ENCODE measurements around the gene NFIX.

DNA sequence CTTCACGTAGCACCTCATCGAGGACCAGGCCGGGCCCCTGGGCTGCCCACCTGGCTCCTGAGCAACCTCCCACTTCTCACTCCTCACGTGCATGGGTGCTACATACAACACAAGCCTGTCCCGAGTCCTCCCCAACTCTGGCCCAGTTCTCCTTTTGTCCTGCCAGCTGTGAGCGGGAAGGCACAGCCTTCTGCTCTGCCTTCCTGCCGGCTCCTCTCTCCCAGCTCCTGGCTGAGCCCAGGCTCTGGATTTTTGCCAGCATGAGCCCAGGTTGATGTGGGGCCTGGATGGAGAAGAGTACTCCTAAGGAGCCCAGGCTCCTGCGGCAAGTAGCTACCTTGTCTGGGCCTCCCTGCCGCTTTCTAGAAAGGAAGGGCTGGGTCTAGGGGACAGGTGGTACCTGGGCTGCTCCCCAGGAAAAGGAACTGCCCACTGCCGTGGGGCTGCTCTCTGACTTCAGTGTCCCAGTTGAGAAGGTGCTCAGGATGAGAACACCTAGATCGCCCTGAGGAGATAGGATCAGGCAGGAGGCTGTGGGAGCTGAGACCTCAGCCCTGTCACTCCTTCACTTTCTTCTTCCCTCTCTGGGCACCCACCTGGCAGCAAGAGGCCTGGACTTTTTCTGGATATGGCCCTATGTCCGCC lies 83.7 kb downstream of the NFIX start:
- TF ChIP-seq, protein P1, sequence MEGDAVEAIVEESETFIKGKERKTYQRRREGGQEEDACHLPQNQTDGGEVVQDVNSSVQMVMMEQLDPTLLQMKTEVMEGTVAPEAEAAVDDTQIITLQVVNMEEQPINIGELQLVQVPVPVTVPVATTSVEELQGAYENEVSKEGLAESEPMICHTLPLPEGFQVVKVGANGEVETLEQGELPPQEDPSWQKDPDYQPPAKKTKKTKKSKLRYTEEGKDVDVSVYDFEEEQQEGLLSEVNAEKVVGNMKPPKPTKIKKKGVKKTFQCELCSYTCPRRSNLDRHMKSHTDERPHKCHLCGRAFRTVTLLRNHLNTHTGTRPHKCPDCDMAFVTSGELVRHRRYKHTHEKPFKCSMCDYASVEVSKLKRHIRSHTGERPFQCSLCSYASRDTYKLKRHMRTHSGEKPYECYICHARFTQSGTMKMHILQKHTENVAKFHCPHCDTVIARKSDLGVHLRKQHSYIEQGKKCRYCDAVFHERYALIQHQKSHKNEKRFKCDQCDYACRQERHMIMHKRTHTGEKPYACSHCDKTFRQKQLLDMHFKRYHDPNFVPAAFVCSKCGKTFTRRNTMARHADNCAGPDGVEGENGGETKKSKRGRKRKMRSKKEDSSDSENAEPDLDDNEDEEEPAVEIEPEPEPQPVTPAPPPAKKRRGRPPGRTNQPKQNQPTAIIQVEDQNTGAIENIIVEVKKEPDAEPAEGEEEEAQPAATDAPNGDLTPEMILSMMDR (IDR thresholded peaks at IDR 0.05), result no peak
- no peak for TF ChIP-seq POLR2A (IDR thresholded peaks at IDR 0.05)
